GM13977 (cell line): Measurements from ENCODE around the gene CLN3.
"Not testable (repeated sequence)": the region's sequence is repeated elsewhere in the genome, so short reads cannot be mapped to it uniquely, and the experiment has no call there.

Experiments
- DNase-seq: peaks from one replicate; pipeline ENCODE4 v3.0.0; 2012; ENCODE audit warnings: low spot score
- in situ Hi-C: fragments of 300-500 bp; cut with MboI; formaldehyde crosslinking; loops from one replicate; pipeline ENCODE4 v1.12.0; 2022; ENCODE audit warnings: low sequenced_read_pairs, low pct_unique_long_range_greater_than_20kb, mixed read lengths, inconsistent platforms; ENCODE audit not compliant: unreplicated experiment
- TF ChIP-seq, protein P1 (sequence below): IDR thresholded peaks from 2 replicates; pipeline ENCODE4 v1.5.1; 2012; ENCODE audit warnings: mild to moderate bottlenecking, control low read depth; ENCODE audit not compliant: insufficient read depth; ENCODE audit errors: extremely low read depth, missing control alignments

CLN3 gene

DNA sequence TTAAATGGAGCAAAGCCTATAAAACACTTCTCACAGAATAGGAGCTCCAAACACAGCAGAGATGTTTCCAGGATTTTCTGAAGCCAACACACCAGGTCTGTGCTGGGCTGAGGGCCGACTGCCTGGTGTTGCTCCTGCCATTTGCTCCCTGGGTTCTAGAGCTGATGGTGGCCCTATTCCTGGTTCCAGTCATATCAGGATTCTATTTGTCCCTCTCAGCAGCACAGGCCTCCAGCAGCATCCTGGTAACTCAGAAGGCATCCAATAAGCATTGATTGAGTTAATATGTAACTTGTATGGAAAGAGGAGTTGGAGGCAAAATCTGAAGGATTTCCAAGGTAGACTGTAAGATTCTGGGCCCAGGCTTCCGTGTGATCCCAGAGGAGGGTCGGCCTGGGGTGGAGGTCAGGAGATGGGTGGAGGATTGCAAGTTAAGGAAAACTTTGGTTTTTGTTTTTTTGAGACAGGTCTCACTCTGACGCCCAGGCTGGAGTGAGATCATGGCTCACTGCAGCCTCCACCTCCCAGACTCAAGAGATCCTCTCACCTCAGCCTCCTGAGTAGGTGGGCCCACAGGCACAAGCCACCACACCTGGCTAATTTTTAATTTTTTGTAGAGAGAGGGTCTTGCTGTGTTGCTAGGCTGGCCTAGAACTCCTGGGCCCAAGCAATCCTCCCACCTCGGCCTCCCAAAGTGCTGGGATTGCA is 41.2 kb upstream of the CLN3 start:
- TF ChIP-seq, protein P1, sequence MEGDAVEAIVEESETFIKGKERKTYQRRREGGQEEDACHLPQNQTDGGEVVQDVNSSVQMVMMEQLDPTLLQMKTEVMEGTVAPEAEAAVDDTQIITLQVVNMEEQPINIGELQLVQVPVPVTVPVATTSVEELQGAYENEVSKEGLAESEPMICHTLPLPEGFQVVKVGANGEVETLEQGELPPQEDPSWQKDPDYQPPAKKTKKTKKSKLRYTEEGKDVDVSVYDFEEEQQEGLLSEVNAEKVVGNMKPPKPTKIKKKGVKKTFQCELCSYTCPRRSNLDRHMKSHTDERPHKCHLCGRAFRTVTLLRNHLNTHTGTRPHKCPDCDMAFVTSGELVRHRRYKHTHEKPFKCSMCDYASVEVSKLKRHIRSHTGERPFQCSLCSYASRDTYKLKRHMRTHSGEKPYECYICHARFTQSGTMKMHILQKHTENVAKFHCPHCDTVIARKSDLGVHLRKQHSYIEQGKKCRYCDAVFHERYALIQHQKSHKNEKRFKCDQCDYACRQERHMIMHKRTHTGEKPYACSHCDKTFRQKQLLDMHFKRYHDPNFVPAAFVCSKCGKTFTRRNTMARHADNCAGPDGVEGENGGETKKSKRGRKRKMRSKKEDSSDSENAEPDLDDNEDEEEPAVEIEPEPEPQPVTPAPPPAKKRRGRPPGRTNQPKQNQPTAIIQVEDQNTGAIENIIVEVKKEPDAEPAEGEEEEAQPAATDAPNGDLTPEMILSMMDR = no peak
- in situ Hi-C loops = loop anchor here (25.0 kb wide), 1 partner anchor 221 kb away; no protein-coding TSS in a partner anchor
- no peak for DNase-seq

DNA sequence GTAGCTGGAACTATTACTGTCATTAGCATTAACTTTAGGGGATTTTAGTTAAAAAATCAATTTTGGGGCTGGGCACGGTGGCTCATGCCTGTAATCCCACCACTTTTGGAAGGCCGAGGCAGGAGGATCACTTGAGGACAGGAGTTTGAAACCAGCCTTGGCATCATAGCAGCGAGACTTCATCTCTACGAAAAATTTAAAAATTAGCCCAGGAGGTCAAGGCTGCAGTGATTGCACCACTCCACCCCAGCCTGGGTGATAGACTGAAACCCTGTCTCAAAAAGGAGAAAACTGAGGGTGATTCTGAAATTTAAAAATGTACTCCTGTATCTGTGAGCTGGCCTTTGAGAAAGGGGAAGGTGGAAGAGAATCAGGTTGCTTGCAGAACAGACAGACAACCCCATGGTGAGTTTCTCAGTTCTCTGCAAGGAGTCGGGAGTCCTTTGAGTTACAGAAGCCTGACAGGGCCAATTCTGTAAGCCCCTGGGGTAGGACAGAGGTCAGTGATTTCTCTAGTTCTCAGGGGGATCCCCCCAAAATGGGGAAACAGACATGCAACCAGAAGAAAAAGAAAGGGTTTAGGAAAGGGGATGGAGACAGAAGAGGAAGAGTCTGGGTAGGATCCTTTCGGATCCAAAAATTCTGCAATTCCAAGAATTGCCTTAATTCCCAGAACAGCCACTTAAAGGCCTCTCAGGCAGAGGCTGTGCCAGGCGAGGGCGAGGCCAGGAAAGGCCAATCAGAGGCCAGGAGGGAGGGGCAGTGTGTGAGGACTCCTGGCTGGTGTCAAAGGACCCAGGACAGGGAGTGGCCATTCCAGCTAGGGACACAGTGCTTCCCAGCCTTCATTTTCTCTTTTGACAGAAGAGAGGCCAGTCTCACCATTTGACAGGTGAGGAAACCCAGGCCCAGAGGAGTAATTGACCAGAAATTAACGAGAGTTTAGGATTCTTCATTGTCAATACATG is 40.2 kb upstream of the CLN3 start:
- in situ Hi-C loops = loop anchor here (25.0 kb wide), 1 partner anchor 220 kb away; no protein-coding TSS in a partner anchor
- TF ChIP-seq, protein P1 = no peak
- DNase-seq = no peak

DNA sequence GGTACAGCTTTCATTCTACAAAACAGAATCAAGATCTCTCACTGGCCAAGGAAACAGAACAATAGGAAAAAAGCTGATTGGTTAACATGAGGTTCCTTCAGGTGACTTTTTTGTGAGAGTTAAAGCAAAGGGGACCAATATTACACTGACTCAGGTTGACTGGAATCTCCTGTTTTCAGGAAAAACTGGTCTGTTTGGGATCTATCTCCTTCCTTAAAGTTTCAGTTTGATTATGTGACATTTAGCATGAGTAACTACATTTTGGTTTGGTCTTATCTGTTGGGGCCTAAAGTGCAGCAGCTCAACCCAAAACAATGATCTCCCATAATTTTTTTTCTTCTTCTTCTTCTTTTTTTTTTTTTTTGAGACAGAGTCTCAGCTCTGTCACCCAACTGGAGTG is 37.2 kb upstream of the CLN3 start:
- in situ Hi-C loops = loop anchor here (25.0 kb wide), 1 partner anchor 217 kb away; no protein-coding TSS in a partner anchor
- no peak for DNase-seq
- TF ChIP-seq, protein P1 = no peak

DNA sequence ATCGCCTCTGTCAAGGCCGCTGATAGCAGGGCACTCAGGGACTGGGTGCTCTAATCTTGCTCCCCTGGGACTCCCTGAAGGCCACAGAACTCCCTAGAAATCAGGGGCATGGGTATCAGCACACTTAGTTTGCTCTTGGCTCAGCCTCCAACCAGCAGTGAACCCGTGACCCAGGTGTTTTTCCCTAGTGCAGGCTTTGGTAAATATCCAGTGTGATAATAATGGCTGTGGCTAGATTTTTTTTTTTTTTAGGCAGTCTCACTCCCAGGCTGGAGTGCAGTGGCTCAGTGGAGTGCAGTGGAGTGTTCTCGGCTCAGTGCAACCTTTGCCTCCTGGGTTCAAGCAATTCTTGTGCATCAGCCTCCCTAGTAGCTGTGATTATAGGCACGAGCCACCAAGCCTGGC is 36.6 kb upstream of the CLN3 start:
- no peak for DNase-seq
- TF ChIP-seq, protein P1 = no peak
- in situ Hi-C loops = loop anchor here (25.0 kb wide), 1 partner anchor 216 kb away; no protein-coding TSS in a partner anchor

DNA sequence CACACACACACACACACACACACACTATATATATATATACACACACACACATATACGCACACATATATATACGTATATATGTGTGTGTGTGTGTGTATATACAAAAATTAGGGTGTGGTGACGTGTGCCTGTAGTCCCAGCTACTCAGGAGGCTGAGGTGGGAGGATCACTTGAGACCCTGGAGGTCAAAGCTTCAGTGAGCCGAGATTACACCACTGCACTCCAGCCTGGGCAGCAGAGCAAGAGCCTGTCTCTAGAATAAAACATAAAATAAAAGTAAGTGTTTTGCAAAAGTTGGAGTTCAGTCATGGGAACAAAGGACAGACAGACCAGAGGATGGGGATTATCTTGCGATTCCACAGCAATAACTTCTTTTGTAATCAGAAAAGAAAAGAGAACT is 36.1 kb upstream of the CLN3 start:
- in situ Hi-C loops = loop anchor here (25.0 kb wide), 1 partner anchor 216 kb away; no protein-coding TSS in a partner anchor
- no peak for DNase-seq
- TF ChIP-seq, protein P1 = no peak

DNA sequence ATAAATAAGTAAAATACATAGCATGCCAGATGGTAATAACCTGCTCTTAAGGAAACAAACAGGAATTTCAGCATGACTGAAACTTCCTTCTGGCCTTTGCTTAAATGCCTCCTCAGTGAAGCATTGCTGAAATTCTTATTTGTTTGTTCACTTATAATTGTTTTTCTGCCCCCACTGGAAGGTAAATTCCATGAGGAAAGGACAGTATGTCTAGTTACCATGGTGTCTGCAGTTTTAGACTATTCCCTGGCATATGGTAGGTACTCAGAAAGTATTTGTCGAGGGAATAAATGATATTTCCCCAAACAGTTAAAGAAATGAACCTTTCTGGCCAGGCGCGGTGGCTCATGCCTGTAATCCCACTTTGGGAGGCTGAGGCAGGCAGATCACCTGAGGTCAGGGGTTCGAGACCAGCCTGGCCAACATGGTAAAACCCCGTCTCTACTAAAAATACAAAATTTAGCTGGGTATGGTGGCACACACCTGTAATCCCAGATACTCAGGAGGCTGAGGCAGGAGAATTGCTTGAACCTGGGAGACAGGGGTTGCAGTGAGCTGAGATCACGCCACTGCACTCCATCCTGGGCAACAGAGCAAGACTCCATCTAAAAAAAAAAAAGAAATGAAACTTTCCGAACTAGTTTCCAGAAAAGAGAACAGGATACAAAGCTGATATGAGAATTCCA is 35.4 kb upstream of the CLN3 start:
- in situ Hi-C loops = loop anchor here (25.0 kb wide), 1 partner anchor 215 kb away; no protein-coding TSS in a partner anchor
- DNase-seq = not testable (repeated sequence)
